ENCODE results near the gene SLC6A13. TPM values are rescaled to one million over a fixed set of nuclear protein-coding genes. Genes with fewer than 3 reads are reported as not detected.

SLC6A13 gene
- total and polyA plus RNA-seq, 7 donors: 0.10 to 0.55 TPM; not detected in 5

- TF ChIP-seq EP300 (IDR thresholded peaks at IDR 0.05) (no peak), POLR2A (IDR thresholded peaks at IDR 0.05) (no peak), POLR2AphosphoS5 (IDR thresholded peaks at IDR 0.05) (no peak), CTCF (IDR thresholded peaks at IDR 0.05) (no peak)
- intact Hi-C loops (cut with DNase I): no loop called here
- H3K4me3 ChIP-seq: no peak overlapping the region
- WGBS, 2 donors: 90 to 93% methylated on average over 5 of the region's 5 CpGs
- no peak overlapping the region for H3K27ac ChIP-seq
- H3K36me3 ChIP-seq: peaks cover 9 to 63% (median 20%) of the 10 kb centered on the region in 4 donors
- no peaks in the 10 kb centered on the region for H3K27me3 ChIP-seq
- H3K9me3 ChIP-seq: no peaks in the 10 kb centered on the region
- no peaks in the 10 kb centered on the region for H3K4me1 ChIP-seq
- no peak for DNase-seq
These were observed 24.1 kb upstream of the SLC6A13 start for GRCh38 chr12:286531-287300.

GRCh38 chr12:278046-278445 is 15.4 kb upstream of the SLC6A13 start:
- TF ChIP-seq EP300 (IDR thresholded peaks at IDR 0.05) (no peak), CTCF (IDR thresholded peaks at IDR 0.05) (no peak), POLR2A (IDR thresholded peaks at IDR 0.05) (no peak)
- no peaks in the 10 kb centered on the region for H3K27me3 ChIP-seq
- DNase-seq: no peak
- no peak overlapping the region for H3K27ac ChIP-seq
- H3K9me3 ChIP-seq: no peaks in the 10 kb centered on the region
- intact Hi-C loops (cut with DNase I): no loop called here
- peaks cover 0 to 20% (median 0%) of the 10 kb centered on the region in 4 donors for H3K36me3 ChIP-seq
- no peaks in the 10 kb centered on the region for H3K4me1 ChIP-seq
- WGBS, 2 donors: 97% methylated on average over 5 of the region's 5 CpGs
- H3K4me3 ChIP-seq: no peak overlapping the region

- Histone ChIP-seq H3K27me3 (no peaks in the 10 kb centered on the region), H3K4me3 (no peak overlapping the region), H3K27ac (no peak overlapping the region), H3K4me1 (no peaks in the 10 kb centered on the region), H3K9me3 (no peaks in the 10 kb centered on the region), H3K36me3 (peaks cover 0 to 8% (median 0%) of the 10 kb centered on the region in 4 donors)
- TF ChIP-seq POLR2AphosphoS5 (IDR thresholded peaks at IDR 0.05): no peak
- no peak for TF ChIP-seq POLR2A (IDR thresholded peaks at IDR 0.05)
- TF ChIP-seq EP300 (IDR thresholded peaks at IDR 0.05): no peak
- no peak for TF ChIP-seq CTCF (IDR thresholded peaks at IDR 0.05)
- intact Hi-C loops (cut with DNase I): no loop called here
- no peak for DNase-seq
- 78 to 88% methylated on average over 6 of the region's 6 CpGs for WGBS, 2 donors
These were observed 13.2 kb upstream of the SLC6A13 start for GRCh38 chr12:275812-276211.

- Histone ChIP-seq H3K4me3 (no peak overlapping the region), H3K36me3 (no peaks in the 10 kb centered on the region), H3K4me1 (peaks cover 0 to 4% (median 0%) of the 10 kb centered on the region in 4 donors), H3K27ac (no peak overlapping the region), H3K9me3 (no peaks in the 10 kb centered on the region), H3K27me3 (no peaks in the 10 kb centered on the region)
- 59 to 67% methylated on average over 3 of the region's 3 CpGs for WGBS, 2 donors
- intact Hi-C loops (cut with DNase I): no loop called here
- TF ChIP-seq POLR2AphosphoS5 (IDR thresholded peaks at IDR 0.05) (no peak), CTCF (IDR thresholded peaks at IDR 0.05) (no peak), EP300 (IDR thresholded peaks at IDR 0.05) (no peak), POLR2A (IDR thresholded peaks at IDR 0.05) (no peak)
- no peak for DNase-seq
These were observed 10.7 kb upstream of the SLC6A13 start for GRCh38 chr12:273382-273781.
